Activated naive CD4-positive, alpha-beta T cell treated with anti-CD3 and anti-CD28 coated beads, Interleukin-2, amount 10 ng/mL, durations not matched to agents 7 days and 5 days (primary cell): ENCODE measurements around the gene VSTM2L.

ENCODE experiments used
- CTCF ChIA-PET: fragments of 350-600 bp; sonication (Branson Sonifier 250); formaldehyde crosslinking; loops from one replicate; lab custom pipeline; 2021; ENCODE audit warnings: antibody characterized with exemption; lab: Charles Lee
- DNase-seq: peaks from one replicate; pipeline ENCODE4 v3.0.0-alpha.2; 2020
- H3K27ac Mint-ChIP-seq: one replicate; pipeline ENCODE4 v1.8.0; 2021; ENCODE audit warnings: mild to moderate bottlenecking, moderate library complexity, mixed read lengths
- H3K27me3 Mint-ChIP-seq: one replicate; pipeline ENCODE4 v1.8.0; 2021; ENCODE audit warnings: mild to moderate bottlenecking, mixed read lengths
- H3K36me3 Mint-ChIP-seq: one replicate; pipeline ENCODE4 v1.8.0; 2021; ENCODE audit warnings: mixed read lengths
- H3K4me1 Mint-ChIP-seq: one replicate; pipeline ENCODE4 v1.8.0; 2021; ENCODE audit warnings: mixed read lengths
- H3K4me3 Mint-ChIP-seq: one replicate; pipeline ENCODE4 v1.8.0; 2021; ENCODE audit warnings: mild to moderate bottlenecking, moderate library complexity, mixed read lengths
- H3K9me3 Mint-ChIP-seq: one replicate; pipeline ENCODE4 v1.8.0; 2021; ENCODE audit warnings: mixed read lengths

Gene VSTM2L

GRCh38 chr20:37980383-37980782, 77.5 kb downstream of the VSTM2L start:
- Mint-ChIP-seq H3K9me3 (no peaks in the 10 kb centered on the region), H3K4me3 (no peak overlapping the region), H3K36me3 (peaks cover 8% of the 10 kb centered on the region), H3K4me1 (peaks cover 13% of the 10 kb centered on the region), H3K27ac (no peak overlapping the region), H3K27me3 (peaks cover 8% of the 10 kb centered on the region)
- CTCF ChIA-PET, result interaction anchor here (1.6 to 2.0 kb wide), 2 partner anchors 12 to 14 kb away, joined by 3 to 4 read pairs; no protein-coding TSS in a partner anchor
- DNase-seq, result no peak

GRCh38 chr20:37980876-37981275, 77.9 kb downstream of the VSTM2L start:
- Mint-ChIP-seq H3K9me3 (no peaks in the 10 kb centered on the region), H3K27me3 (peaks cover 8% of the 10 kb centered on the region), H3K4me3 (no peak overlapping the region), H3K36me3 (peaks cover 8% of the 10 kb centered on the region), H3K27ac (no peak overlapping the region), H3K4me1 (peaks cover 13% of the 10 kb centered on the region)
- CTCF ChIA-PET, result interaction anchor here (2.0 kb wide), 1 partner anchor 14 kb away, joined by 4 read pairs; no protein-coding TSS in a partner anchor
- DNase-seq, result no peak

- Mint-ChIP-seq H3K4me3 (no peak overlapping the region), H3K27ac (no peak overlapping the region)
- CTCF ChIA-PET, result no interaction called here
Measured at GRCh38 chr20:37981568-37981967, 78.6 kb downstream of the VSTM2L start.

GRCh38 chr20:37983286-37983685, 80.4 kb downstream of the VSTM2L start:
- CTCF ChIA-PET, result interaction anchor here (1.7 kb wide), 1 partner anchor 15 kb away, joined by 5 read pairs; no protein-coding TSS in a partner anchor
- H3K4me1 Mint-ChIP-seq, result no peaks in the 10 kb centered on the region
- H3K9me3 Mint-ChIP-seq, result no peaks in the 10 kb centered on the region
- H3K27ac Mint-ChIP-seq, result peak overlapping the region; percentile 55
- no peak overlapping the region for H3K4me3 Mint-ChIP-seq
- no peaks in the 10 kb centered on the region for H3K27me3 Mint-ChIP-seq
- no peak for DNase-seq
- peaks cover 8% of the 10 kb centered on the region for H3K36me3 Mint-ChIP-seq

More at GRCh38 chr20:37981568-37981967, 78.6 kb downstream of the VSTM2L start:
- Mint-ChIP-seq H3K27me3 (peaks cover 4% of the 10 kb centered on the region), H3K9me3 (no peaks in the 10 kb centered on the region), H3K36me3 (peaks cover 8% of the 10 kb centered on the region), H3K4me1 (peaks cover 10% of the 10 kb centered on the region)
- DNase-seq, result no peak

- DNase-seq, result no peak
- no peak overlapping the region for H3K27ac Mint-ChIP-seq
- H3K27me3 Mint-ChIP-seq, result no peaks in the 10 kb centered on the region
- CTCF ChIA-PET, result interaction anchor here (1.4 to 1.7 kb wide), 2 partner anchors 9 to 15 kb away, joined by 5 to 6 read pairs; no protein-coding TSS in a partner anchor
- H3K36me3 Mint-ChIP-seq, result peaks cover 12% of the 10 kb centered on the region
- no peaks in the 10 kb centered on the region for H3K4me1 Mint-ChIP-seq
- H3K4me3 Mint-ChIP-seq, result no peak overlapping the region
- no peaks in the 10 kb centered on the region for H3K9me3 Mint-ChIP-seq
Measured at GRCh38 chr20:37984018-37984785, 81.3 kb downstream of the VSTM2L start.

GRCh38 chr20:37986044-37986858, 83.3 kb downstream of the VSTM2L start:
- H3K36me3 Mint-ChIP-seq, result peaks cover 19% of the 10 kb centered on the region
- CTCF ChIA-PET, result no interaction called here
- no peak overlapping the region for H3K27ac Mint-ChIP-seq
- peaks cover 19% of the 10 kb centered on the region for H3K4me1 Mint-ChIP-seq
- no peaks in the 10 kb centered on the region for H3K9me3 Mint-ChIP-seq
- no peak for DNase-seq
- no peaks in the 10 kb centered on the region for H3K27me3 Mint-ChIP-seq
- no peak overlapping the region for H3K4me3 Mint-ChIP-seq

GRCh38 chr20:37986873-37987601, 84.1 kb downstream of the VSTM2L start:
- H3K4me3 Mint-ChIP-seq, result no peak overlapping the region
- peaks cover 25% of the 10 kb centered on the region for H3K36me3 Mint-ChIP-seq
- H3K27me3 Mint-ChIP-seq, result no peaks in the 10 kb centered on the region
- CTCF ChIA-PET, result no interaction called here
- no peak overlapping the region for H3K27ac Mint-ChIP-seq
- no peaks in the 10 kb centered on the region for H3K9me3 Mint-ChIP-seq
- no peak for DNase-seq
- peaks cover 23% of the 10 kb centered on the region for H3K4me1 Mint-ChIP-seq

GRCh38 chr20:37987602-37988290, 84.8 kb downstream of the VSTM2L start:
- Mint-ChIP-seq H3K4me3 (no peak overlapping the region), H3K36me3 (peaks cover 20% of the 10 kb centered on the region), H3K27ac (no peak overlapping the region), H3K4me1 (peaks cover 23% of the 10 kb centered on the region), H3K9me3 (no peaks in the 10 kb centered on the region), H3K27me3 (no peaks in the 10 kb centered on the region)
- DNase-seq, result no peak
- CTCF ChIA-PET, result no interaction called here

GRCh38 chr20:37988306-37988954, 85.5 kb downstream of the VSTM2L start:
- no peaks in the 10 kb centered on the region for H3K9me3 Mint-ChIP-seq
- H3K4me1 Mint-ChIP-seq, result peaks cover 23% of the 10 kb centered on the region
- no peak overlapping the region for H3K4me3 Mint-ChIP-seq
- no peak for DNase-seq
- no peak overlapping the region for H3K27ac Mint-ChIP-seq
- CTCF ChIA-PET, result no interaction called here
- H3K36me3 Mint-ChIP-seq, result peaks cover 17% of the 10 kb centered on the region
- H3K27me3 Mint-ChIP-seq, result no peaks in the 10 kb centered on the region

- Mint-ChIP-seq H3K4me1 (peaks cover 23% of the 10 kb centered on the region), H3K9me3 (no peaks in the 10 kb centered on the region), H3K36me3 (peaks cover 22% of the 10 kb centered on the region), H3K27me3 (no peaks in the 10 kb centered on the region), H3K27ac (peak overlapping the region; percentile 84), H3K4me3 (peak overlapping the region; percentile 14)
- CTCF ChIA-PET, result no interaction called here
- no peak for DNase-seq
Measured at GRCh38 chr20:37989601-37990295, 86.8 kb downstream of the VSTM2L start.

- no peaks in the 10 kb centered on the region for H3K9me3 Mint-ChIP-seq
- CTCF ChIA-PET, result interaction anchor here (0.5 to 5.3 kb wide), 3 partner anchors 67 to 726 kb away, joined by 3 to 30 read pairs (median 4); no protein-coding TSS in a partner anchor
Measured at GRCh38 chr20:37990571-37991151, 87.7 kb downstream of the VSTM2L start.

GRCh38 chr20:37991157-37991866, 88.4 kb downstream of the VSTM2L start:
- no peak for DNase-seq
- Mint-ChIP-seq H3K4me3 (no peak overlapping the region), H3K27ac (peak overlapping the region; percentile 10), H3K4me1 (peaks cover 23% of the 10 kb centered on the region), H3K36me3 (peaks cover 29% of the 10 kb centered on the region), H3K27me3 (no peaks in the 10 kb centered on the region), H3K9me3 (no peaks in the 10 kb centered on the region)
- CTCF ChIA-PET, result interaction anchor here (0.5 to 5.3 kb wide), 3 partner anchors 66 to 726 kb away, joined by 3 to 30 read pairs (median 4); no protein-coding TSS in a partner anchor

More at GRCh38 chr20:37990571-37991151, 87.7 kb downstream of the VSTM2L start:
- DNase-seq, result peak; percentile 65
- Mint-ChIP-seq H3K36me3 (peaks cover 29% of the 10 kb centered on the region), H3K4me1 (peaks cover 23% of the 10 kb centered on the region), H3K27me3 (no peaks in the 10 kb centered on the region), H3K27ac (peak overlapping the region; percentile 84), H3K4me3 (no peak overlapping the region)
